Fibroblast of the conjunctiva (primary cell): ENCODE data around the gene CENPL.
"Not testable (repeated sequence)": the region's sequence is repeated elsewhere in the genome, so short reads cannot be mapped to it uniquely, and the experiment has no call there.

Source experiments
- DNase-seq: peaks from one replicate; pipeline ENCODE4 v3.0.0-alpha.2; 2010; ENCODE audit warnings: low read depth

The CENPL gene

GRCh38 chr1:173857363-173857917, 32.8 kb upstream of the CENPL start:
- no peak for DNase-seq

- DNase-seq, result no peak
Measured at GRCh38 chr1:173856903-173857302, 32.2 kb upstream of the CENPL start.

GRCh38 chr1:173856014-173856413, 31.3 kb upstream of the CENPL start:
- DNase-seq, result no peak

- DNase-seq, result no peak
Measured at GRCh38 chr1:173853074-173853473, 28.4 kb upstream of the CENPL start.

GRCh38 chr1:173852105-173852504, 27.4 kb upstream of the CENPL start:
- DNase-seq, result no peak

- DNase-seq, result no peak
Measured at GRCh38 chr1:173832748-173833147, 8.1 kb upstream of the CENPL start.

- no peak for DNase-seq
Measured at GRCh38 chr1:173827611-173828010, 2.9 kb upstream of the CENPL start.

GRCh38 chr1:173823781-173824314, 835 bp downstream of the CENPL start:
- DNase-seq, result no peak

- no peak for DNase-seq
Measured at GRCh38 chr1:173821680-173822079, 3.0 kb downstream of the CENPL start.

GRCh38 chr1:173818459-173818858, 6.2 kb downstream of the CENPL start:
- no peak for DNase-seq

GRCh38 chr1:173813654-173814053, 11.0 kb downstream of the CENPL start:
- DNase-seq, result not testable (repeated sequence)

GRCh38 chr1:173802961-173803360, 21.7 kb downstream of the CENPL start:
- no peak for DNase-seq

GRCh38 chr1:173799995-173800394, 24.7 kb downstream of the CENPL start:
- DNase-seq, result not testable (repeated sequence)

GRCh38 chr1:173798078-173798477, 26.6 kb downstream of the CENPL start:
- no peak for DNase-seq

GRCh38 chr1:173789841-173790240, 34.8 kb downstream of the CENPL start:
- DNase-seq, result no peak

- no peak for DNase-seq
Measured at GRCh38 chr1:173784997-173785396, 39.7 kb downstream of the CENPL start.

GRCh38 chr1:173779936-173780335, 44.7 kb downstream of the CENPL start:
- DNase-seq, result no peak

GRCh38 chr1:173775578-173776226, 49.0 kb downstream of the CENPL start:
- no peak for DNase-seq

GRCh38 chr1:173771560-173771959, 53.1 kb downstream of the CENPL start:
- no peak for DNase-seq

GRCh38 chr1:173770330-173770729, 54.4 kb downstream of the CENPL start:
- DNase-seq, result not testable (repeated sequence)

GRCh38 chr1:173768827-173769226, 55.9 kb downstream of the CENPL start:
- no peak for DNase-seq

GRCh38 chr1:173768206-173768605, 56.5 kb downstream of the CENPL start:
- DNase-seq, result no peak

GRCh38 chr1:173764331-173764730, 60.4 kb downstream of the CENPL start:
- not testable (repeated sequence) for DNase-seq

- no peak for DNase-seq
Measured at GRCh38 chr1:173758980-173759379, 65.7 kb downstream of the CENPL start.
